Body of pancreas (tissue), 4 donors: ENCODE results near the gene NODAL.

Experiments used
- CTCF ChIP-seq, 7 experiments: fragments of 450-650 bp in 4 of 7; fragments of 200-600 bp in 3 of 7; sonication (generic) in 3 of 7; IDR thresholded peaks; one replicate each; pipeline ENCODE4 v1.5.1; 2016 to 2019; ENCODE audit warnings: antibody characterized with exemption in 7 of 7
- POLR2A ChIP-seq, 3 donors: fragments of 450-650 bp; IDR thresholded peaks; one replicate each; pipeline ENCODE4 v1.6.1; 2016; ENCODE audit warnings: antibody characterized with exemption in 3 of 3, mild to moderate bottlenecking in 2 of 3

- TF ChIP-seq CTCF (IDR thresholded peaks at IDR 0.05), result no peak
- TF ChIP-seq POLR2A (IDR thresholded peaks at IDR 0.05), result no peak
These were observed 38.3 kb upstream of the NODAL start for GRCh38 chr10:70479626-70480238.
